T-helper 17 cell (primary cell): ENCODE data around the gene PPP1R15B. TPM values are rescaled to one million over a fixed set of nuclear protein-coding genes. Genes with fewer than 3 reads are reported as not detected.

Experiments
- ATAC-seq: fragments of 150-1000 bp; cut with Tn5 transposase; 2 replicates; pipeline ENCODE4 v1.10.0; 2021; ENCODE audit warnings: mild to moderate bottlenecking, moderate library complexity
- DNase-seq, 3 donors: peaks; one replicate each; pipeline versions ENCODE4 v3.0.0 to v3.0.0-alpha.2; 2020 to 2021
- H3K9me3 ChIP-seq: one replicate; pipeline ENCODE4 v1.7.0; 2013; ENCODE audit warnings: low read length, mild to moderate bottlenecking; ENCODE audit not compliant: control insufficient read depth, poor library complexity, severe bottlenecking
- H3K27ac Mint-ChIP-seq: one replicate; pipeline ENCODE4 v1.8.0; 2022; ENCODE audit warnings: mild to moderate bottlenecking, moderate library complexity, mixed read lengths
- H3K27me3 Mint-ChIP-seq: one replicate; pipeline ENCODE4 v1.8.0; 2022; ENCODE audit warnings: mixed read lengths
- H3K36me3 Mint-ChIP-seq: one replicate; pipeline ENCODE4 v1.8.0; 2022; ENCODE audit warnings: low read depth, mixed read lengths
- H3K4me1 Mint-ChIP-seq: one replicate; pipeline ENCODE4 v1.8.0; 2022; ENCODE audit warnings: mild to moderate bottlenecking, mixed read lengths
- H3K4me3 Mint-ChIP-seq: one replicate; pipeline ENCODE4 v1.8.0; 2022; ENCODE audit warnings: mild to moderate bottlenecking, moderate library complexity, mixed read lengths
- total RNA-seq, 4 donors: library from RNA in 2 of 4; stranded (reverse) in 2 of 4; gene quantifications; one replicate each; pipeline ENCODE4 v1.2.3 and lab custom pipeline; 2022 to 2026

PPP1R15B gene
- total RNA-seq, 2 donors from 2014 or later, result 207 to 266 TPM

GRCh38 chr1:204376465-204376864 lies 35.2 kb downstream of the PPP1R15B start:
- H3K36me3 Mint-ChIP-seq, result no peaks in the 10 kb centered on the region
- H3K27me3 Mint-ChIP-seq, result peaks cover 30% of the 10 kb centered on the region
- no peak for ATAC-seq
- peaks cover 12% of the 10 kb centered on the region for H3K4me1 Mint-ChIP-seq
- H3K4me3 Mint-ChIP-seq, result peak overlapping the region; percentile 91
- no peak for DNase-seq
- H3K27ac Mint-ChIP-seq, result no peak overlapping the region
- H3K9me3 ChIP-seq, result no peaks in the 10 kb centered on the region

- peaks cover 12% of the 10 kb centered on the region for H3K4me1 Mint-ChIP-seq
- H3K4me3 Mint-ChIP-seq, result no peak overlapping the region
- no peak overlapping the region for H3K27ac Mint-ChIP-seq
- H3K9me3 ChIP-seq, result no peaks in the 10 kb centered on the region
- no peaks in the 10 kb centered on the region for H3K36me3 Mint-ChIP-seq
- ATAC-seq (no peak), DNase-seq (no peak)
- H3K27me3 Mint-ChIP-seq, result peaks cover 34% of the 10 kb centered on the region
These were observed 37.7 kb downstream of the PPP1R15B start for GRCh38 chr1:204373911-204374310.

GRCh38 chr1:204370176-204370575 lies 41.4 kb downstream of the PPP1R15B start:
- H3K27me3 Mint-ChIP-seq, result peaks cover 42% of the 10 kb centered on the region
- no peaks in the 10 kb centered on the region for H3K9me3 ChIP-seq
- peaks cover 2% of the 10 kb centered on the region for H3K36me3 Mint-ChIP-seq
- H3K4me3 Mint-ChIP-seq, result no peak overlapping the region
- DNase-seq, result no peak
- ATAC-seq, result no peak
- no peak overlapping the region for H3K27ac Mint-ChIP-seq
- H3K4me1 Mint-ChIP-seq, result peaks cover 4% of the 10 kb centered on the region

- H3K4me3 Mint-ChIP-seq, result no peak overlapping the region
- no peak for ATAC-seq
- H3K36me3 Mint-ChIP-seq, result peaks cover 2% of the 10 kb centered on the region
- H3K27me3 Mint-ChIP-seq, result peaks cover 45% of the 10 kb centered on the region
- no peak overlapping the region for H3K27ac Mint-ChIP-seq
- H3K4me1 Mint-ChIP-seq, result peaks cover 4% of the 10 kb centered on the region
- H3K9me3 ChIP-seq, result no peaks in the 10 kb centered on the region
- no peak for DNase-seq
These were observed 42.5 kb downstream of the PPP1R15B start for GRCh38 chr1:204368996-204369726.

GRCh38 chr1:204367956-204368355 lies 43.7 kb downstream of the PPP1R15B start:
- no peak for ATAC-seq
- Mint-ChIP-seq H3K27ac (no peak overlapping the region), H3K36me3 (peaks cover 2% of the 10 kb centered on the region)

GRCh38 chr1:204367193-204367858 lies 44.3 kb downstream of the PPP1R15B start:
- no peak overlapping the region for H3K4me3 Mint-ChIP-seq
- peaks cover 11% of the 10 kb centered on the region for H3K4me1 Mint-ChIP-seq
- H3K36me3 Mint-ChIP-seq, result peaks cover 2% of the 10 kb centered on the region
- DNase-seq, result no peak
- H3K27ac Mint-ChIP-seq, result no peak overlapping the region
- no peaks in the 10 kb centered on the region for H3K9me3 ChIP-seq
- H3K27me3 Mint-ChIP-seq, result peaks cover 45% of the 10 kb centered on the region
- ATAC-seq, result no peak

More at GRCh38 chr1:204367956-204368355, 43.7 kb downstream of the PPP1R15B start:
- no peak for DNase-seq
- H3K9me3 ChIP-seq, result no peaks in the 10 kb centered on the region
- H3K27me3 Mint-ChIP-seq, result peaks cover 45% of the 10 kb centered on the region
- H3K4me1 Mint-ChIP-seq, result peaks cover 11% of the 10 kb centered on the region
- H3K4me3 Mint-ChIP-seq, result no peak overlapping the region

- Mint-ChIP-seq H3K27ac (no peak overlapping the region), H3K4me3 (no peak overlapping the region)
- no peak for ATAC-seq
These were observed 44.9 kb downstream of the PPP1R15B start for GRCh38 chr1:204366759-204367158.

GRCh38 chr1:204363335-204364114 lies 48.1 kb downstream of the PPP1R15B start:
- H3K27ac Mint-ChIP-seq, result peak overlapping the region; percentile 16

More at GRCh38 chr1:204366759-204367158, 44.9 kb downstream of the PPP1R15B start:
- H3K9me3 ChIP-seq, result no peaks in the 10 kb centered on the region
- H3K36me3 Mint-ChIP-seq, result peaks cover 2% of the 10 kb centered on the region
- peaks cover 43% of the 10 kb centered on the region for H3K27me3 Mint-ChIP-seq
- no peak for DNase-seq
- peaks cover 11% of the 10 kb centered on the region for H3K4me1 Mint-ChIP-seq

GRCh38 chr1:204362984-204363334 lies 48.7 kb downstream of the PPP1R15B start:
- H3K4me1 Mint-ChIP-seq, result peaks cover 11% of the 10 kb centered on the region
- DNase-seq (no peak), ATAC-seq (no peak)
- peaks cover 37% of the 10 kb centered on the region for H3K27me3 Mint-ChIP-seq
- peak overlapping the region; percentile 49 for H3K27ac Mint-ChIP-seq
- H3K9me3 ChIP-seq, result no peaks in the 10 kb centered on the region
- peaks cover 2% of the 10 kb centered on the region for H3K36me3 Mint-ChIP-seq
- H3K4me3 Mint-ChIP-seq, result peak overlapping the region; percentile 89

More at GRCh38 chr1:204363335-204364114, 48.1 kb downstream of the PPP1R15B start:
- DNase-seq (peak; percentile 48 to 56 (median 56)), ATAC-seq (peak; percentile 95)
- H3K4me1 Mint-ChIP-seq, result peaks cover 11% of the 10 kb centered on the region
- no peaks in the 10 kb centered on the region for H3K9me3 ChIP-seq
- H3K27me3 Mint-ChIP-seq, result peaks cover 32% of the 10 kb centered on the region
- H3K36me3 Mint-ChIP-seq, result peaks cover 2% of the 10 kb centered on the region
- peak overlapping the region; percentile 89 for H3K4me3 Mint-ChIP-seq

- no peak overlapping the region for H3K4me3 Mint-ChIP-seq
- no peak overlapping the region for H3K27ac Mint-ChIP-seq
- DNase-seq (no peak), ATAC-seq (no peak)
- H3K4me1 Mint-ChIP-seq, result peaks cover 8% of the 10 kb centered on the region
- H3K27me3 Mint-ChIP-seq, result peaks cover 34% of the 10 kb centered on the region
- peaks cover 2% of the 10 kb centered on the region for H3K36me3 Mint-ChIP-seq
- H3K9me3 ChIP-seq, result no peaks in the 10 kb centered on the region
These were observed 49.8 kb downstream of the PPP1R15B start for GRCh38 chr1:204361781-204362180.

GRCh38 chr1:204361341-204361771 lies 50.3 kb downstream of the PPP1R15B start:
- no peak for DNase-seq
- H3K27me3 Mint-ChIP-seq, result peaks cover 34% of the 10 kb centered on the region
- H3K9me3 ChIP-seq, result no peaks in the 10 kb centered on the region
- no peak overlapping the region for H3K4me3 Mint-ChIP-seq
- H3K4me1 Mint-ChIP-seq, result peaks cover 8% of the 10 kb centered on the region
- peaks cover 2% of the 10 kb centered on the region for H3K36me3 Mint-ChIP-seq
- H3K27ac Mint-ChIP-seq, result no peak overlapping the region
- no peak for ATAC-seq

- ATAC-seq (no peak), DNase-seq (no peak)
- H3K9me3 ChIP-seq, result no peaks in the 10 kb centered on the region
- Mint-ChIP-seq H3K27me3 (peaks cover 25% of the 10 kb centered on the region), H3K36me3 (no peaks in the 10 kb centered on the region), H3K4me1 (peaks cover 8% of the 10 kb centered on the region), H3K4me3 (no peak overlapping the region), H3K27ac (no peak overlapping the region)
These were observed 51.3 kb downstream of the PPP1R15B start for GRCh38 chr1:204360314-204360713.
